Breast epithelium (tissue), 4 donors: Measurements from ENCODE around the gene TRIM72. TPM values are rescaled to one million over a fixed set of nuclear protein-coding genes. Genes with fewer than 3 reads are reported as not detected.

Source experiments
- DNase-seq, 2 donors: peaks; one replicate each; pipeline ENCODE4 v3.0.0-alpha.2; 2019; ENCODE audit warnings: low spot score in 2 of 2
- H3K27ac ChIP-seq, 2 donors: fragments of 200-600 bp; sonication (generic) in 1 of 2; one replicate each; pipeline ENCODE4 v1.5.1; 2016 to 2019; ENCODE audit warnings: mild to moderate bottlenecking in 1 of 2
- H3K27me3 ChIP-seq, 2 donors: fragments of 200-600 bp; sonication (generic) in 1 of 2; one replicate each; pipeline versions ENCODE4 v1.5.1 to v1.6.0; 2017 to 2019; ENCODE audit warnings: control low read depth in 1 of 2, mild to moderate bottlenecking in 1 of 2
- H3K36me3 ChIP-seq: fragments of 200-600 bp; one replicate; pipeline ENCODE4 v1.5.1; 2019
- H3K4me1 ChIP-seq, 2 donors: fragments of 200-600 bp; sonication (generic); one replicate each; pipeline ENCODE4 v1.5.1; 2016 to 2019; ENCODE audit warnings: control low read depth in 1 of 2
- H3K4me3 ChIP-seq, 3 donors: fragments of 200-600 bp; sonication (generic); 1 replicate in 2 of 3; 2 replicates in 1 of 3; pipeline ENCODE4 v1.5.1; 2016 to 2019; ENCODE audit warnings: mild to moderate bottlenecking in 3 of 3, moderate library complexity in 2 of 3
- H3K9me3 ChIP-seq, 2 donors: fragments of 200-600 bp; sonication (generic) in 1 of 2; one replicate each; pipeline ENCODE4 v1.5.1; 2016 to 2019; ENCODE audit warnings: control low read depth in 1 of 2
- CTCF ChIP-seq, 3 donors: fragments of 450-650 bp; IDR thresholded peaks; one replicate each; pipeline ENCODE4 v1.5.1; 2016 to 2017; ENCODE audit warnings: antibody characterized with exemption in 3 of 3, mild to moderate bottlenecking in 3 of 3, moderate library complexity in 3 of 3
- POLR2A ChIP-seq: fragments of 450-650 bp; IDR thresholded peaks from one replicate; pipeline ENCODE4 v1.6.1; 2016; ENCODE audit warnings: antibody characterized with exemption, mild to moderate bottlenecking, moderate library complexity
- POLR2AphosphoS5 ChIP-seq, 3 donors: sonication (generic); formaldehyde crosslinking; IDR thresholded peaks; one replicate each; pipeline ENCODE4 v1.6.1; 2017; ENCODE audit warnings: antibody characterized with exemption in 3 of 3
- intact Hi-C: fragments of 100-400 bp; cut with DNase I; formaldehyde crosslinking; loops from one replicate; pipeline ENCODE4 v1.15.1; 2023; ENCODE audit warnings: low total_unique reads
- total RNA-seq, 3 donors: library from RNA; depleted of rRNA; stranded (reverse); fragments of >200 nt; gene quantifications; one replicate each; pipeline ENCODE4 v1.1.0, GENCODE V29; 2016

Gene TRIM72
- total RNA-seq, 3 donors from 2014 or later: under 0.01 TPM; not detected in 1

- intact Hi-C loops: no loop called here
- peak within 1 kb of the TSS; percentile 23 to 79 for H3K27ac ChIP-seq
- no peak for DNase-seq
- no peaks in the 10 kb centered on the region for H3K36me3 ChIP-seq
- H3K4me1 ChIP-seq: peaks cover 8% of the 10 kb centered on the region in 2 donors
- H3K27me3 ChIP-seq: no peaks in the 10 kb centered on the region
- TF ChIP-seq POLR2AphosphoS5 (IDR thresholded peaks at IDR 0.05): no peak
- H3K9me3 ChIP-seq: no peaks in the 10 kb centered on the region
- peak within 1 kb of the TSS; percentile 74 to 98 (median 83) for H3K4me3 ChIP-seq
Measured at GRCh38 chr16:31202414-31203375, 11.2 kb upstream of the TRIM72 start, which contains the start of gene PYCARD. Gene PYCARD (minus strand): TSS chr16:31202760. CDS start chr16:31202690, 70 bp downstream.

GRCh38 chr16:31204871-31205666, 8.8 kb upstream of the TRIM72 start:
- Histone ChIP-seq H3K4me1 (peaks cover 8% of the 10 kb centered on the region in 2 donors), H3K4me3 (no peak overlapping the region), H3K27ac (no peak overlapping the region), H3K9me3 (no peaks in the 10 kb centered on the region), H3K27me3 (no peaks in the 10 kb centered on the region), H3K36me3 (no peaks in the 10 kb centered on the region)
- intact Hi-C loops: no loop called here
- TF ChIP-seq POLR2A: no peak
- no peak for TF ChIP-seq CTCF (IDR thresholded peaks at IDR 0.05)
- TF ChIP-seq POLR2AphosphoS5 (IDR thresholded peaks at IDR 0.05): no peak
- no peak for DNase-seq

DNA sequence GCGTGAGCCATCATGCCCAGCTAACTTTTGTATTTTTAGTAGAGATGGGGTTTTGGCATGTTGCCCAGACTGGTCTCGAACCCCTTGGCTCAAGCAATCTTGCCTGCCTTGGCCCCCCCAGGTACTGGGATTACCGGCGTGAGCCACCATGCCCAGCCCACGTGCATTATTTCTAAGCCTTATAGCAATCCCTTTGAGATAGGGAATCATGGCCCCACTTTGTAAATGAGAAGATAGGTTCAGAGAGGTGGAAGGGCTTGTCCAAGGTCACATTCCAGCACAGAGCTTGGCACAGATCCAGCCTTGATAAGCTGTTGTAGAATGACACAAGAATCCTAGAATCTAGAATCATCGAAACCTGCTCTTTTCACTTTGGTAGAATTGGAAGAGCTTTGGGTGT, 7.1 kb upstream of the TRIM72 start:
- Histone ChIP-seq H3K4me1 (peaks cover 0 to 3% of the 10 kb centered on the region in 2 donors), H3K36me3 (no peaks in the 10 kb centered on the region), H3K27ac (no peak overlapping the region), H3K27me3 (no peaks in the 10 kb centered on the region), H3K9me3 (no peaks in the 10 kb centered on the region), H3K4me3 (no peak overlapping the region)
- intact Hi-C loops: no loop called here
- no peak for DNase-seq
- TF ChIP-seq POLR2AphosphoS5 (IDR thresholded peaks at IDR 0.05) (no peak), POLR2A (no peak), CTCF (IDR thresholded peaks at IDR 0.05) (no peak)

GRCh38 chr16:31213342-31213741, 577 bp upstream of the TRIM72 start:
- no peak for TF ChIP-seq POLR2A
- no peak for TF ChIP-seq CTCF (IDR thresholded peaks at IDR 0.05)
- no peak for TF ChIP-seq POLR2AphosphoS5 (IDR thresholded peaks at IDR 0.05)
- Histone ChIP-seq H3K4me1 (peaks cover 0 to 7% of the 10 kb centered on the region in 2 donors), H3K27ac (no peak overlapping the region), H3K27me3 (peaks cover 4 to 18% of the 10 kb centered on the region in 2 donors), H3K36me3 (no peaks in the 10 kb centered on the region), H3K4me3 (no peak overlapping the region), H3K9me3 (no peaks in the 10 kb centered on the region)
- DNase-seq: no peak
- intact Hi-C loops: no loop called here

DNA sequence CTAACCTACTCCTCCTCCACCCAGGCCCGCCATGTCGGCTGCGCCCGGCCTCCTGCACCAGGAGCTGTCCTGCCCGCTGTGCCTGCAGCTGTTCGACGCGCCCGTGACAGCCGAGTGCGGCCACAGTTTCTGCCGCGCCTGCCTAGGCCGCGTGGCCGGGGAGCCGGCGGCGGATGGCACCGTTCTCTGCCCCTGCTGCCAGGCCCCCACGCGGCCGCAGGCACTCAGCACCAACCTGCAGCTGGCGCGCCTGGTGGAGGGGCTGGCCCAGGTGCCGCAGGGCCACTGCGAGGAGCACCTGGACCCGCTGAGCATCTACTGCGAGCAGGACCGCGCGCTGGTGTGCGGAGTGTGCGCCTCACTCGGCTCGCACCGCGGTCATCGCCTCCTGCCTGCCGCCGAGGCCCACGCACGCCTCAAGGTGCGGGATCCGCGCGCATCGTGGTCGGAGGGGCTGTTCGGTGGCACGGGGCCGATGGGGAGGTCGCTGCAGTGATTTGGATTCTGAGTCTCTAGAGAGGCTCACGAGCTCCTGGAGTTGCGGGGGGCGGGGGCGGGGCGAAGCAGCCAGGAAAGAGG, 878 bp downstream of the TRIM72 start:
- no peak for DNase-seq
- H3K27me3 ChIP-seq: peaks cover 4 to 25% of the 10 kb centered on the region in 2 donors

More for the DNA sequence above, 878 bp downstream of the TRIM72 start:
- intact Hi-C loops: no loop called here
- peak overlapping the region; percentile 41 to 71 (median 55) for H3K4me3 ChIP-seq
- no peaks in the 10 kb centered on the region for H3K36me3 ChIP-seq
- H3K9me3 ChIP-seq: no peaks in the 10 kb centered on the region
- no peak overlapping the region for H3K27ac ChIP-seq
- TF ChIP-seq POLR2AphosphoS5 (IDR thresholded peaks at IDR 0.05): no peak
- TF ChIP-seq POLR2A: no peak
- no peak for TF ChIP-seq CTCF (IDR thresholded peaks at IDR 0.05)
- peaks cover 0 to 7% of the 10 kb centered on the region in 2 donors for H3K4me1 ChIP-seq
